SK-N-DZ (cell line): Measurements from ENCODE around the gene ZNF764.
"Not testable (repeated sequence)": the region's sequence is repeated elsewhere in the genome, so short reads cannot be mapped to it uniquely, and the experiment has no call there.

Experiments used
- DNase-seq: peaks from one replicate; pipeline ENCODE4 v3.0.0-alpha.2; 2015; ENCODE audit warnings: low spot score

ZNF764 gene

GRCh38 chr16:30527635-30528178 lies 30.5 kb downstream of the ZNF764 start:
- DNase-seq = no peak

- peak; percentile 98 for DNase-seq
Measured at GRCh38 chr16:30526823-30527634, 31.1 kb downstream of the ZNF764 start.

GRCh38 chr16:30526137-30526822 lies 31.9 kb downstream of the ZNF764 start, which contains the start of gene ZNF768:
ZNF768 (minus strand) TSS chr16:30526566; CDS start chr16:30526413, 153 bp downstream.
- no peak for DNase-seq

GRCh38 chr16:30525844-30526136 lies 32.4 kb downstream of the ZNF764 start:
- DNase-seq = no peak

GRCh38 chr16:30524575-30525568 lies 33.3 kb downstream of the ZNF764 start:
- no peak for DNase-seq

- DNase-seq = no peak
Measured at GRCh38 chr16:30523768-30524574, 34.2 kb downstream of the ZNF764 start.

GRCh38 chr16:30522702-30523463 lies 35.3 kb downstream of the ZNF764 start:
- DNase-seq = not testable (repeated sequence)

GRCh38 chr16:30521873-30522641 lies 36.1 kb downstream of the ZNF764 start:
- peak; percentile 37 for DNase-seq

GRCh38 chr16:30521476-30521872 lies 36.7 kb downstream of the ZNF764 start:
- no peak for DNase-seq

GRCh38 chr16:30519120-30520049 lies 38.8 kb downstream of the ZNF764 start:
- DNase-seq = no peak

GRCh38 chr16:30518552-30518951 lies 39.6 kb downstream of the ZNF764 start:
- DNase-seq = no peak

GRCh38 chr16:30515275-30515674 lies 42.9 kb downstream of the ZNF764 start:
- no peak for DNase-seq

GRCh38 chr16:30511509-30511908 lies 46.7 kb downstream of the ZNF764 start:
- DNase-seq = no peak

GRCh38 chr16:30510376-30510938 lies 47.7 kb downstream of the ZNF764 start:
- DNase-seq = no peak

GRCh38 chr16:30509081-30509765 lies 49.0 kb downstream of the ZNF764 start:
- DNase-seq = no peak
